Esophagus squamous epithelium (tissue), 5 donors: ENCODE results near the gene CPEB3. TPM values are rescaled to one million over a fixed set of nuclear protein-coding genes. Genes with fewer than 3 reads are reported as not detected.
"Not testable (repeated sequence)": the region's sequence is repeated elsewhere in the genome, so short reads cannot be mapped to it uniquely, and the experiment has no call there.

Source experiments
- DNase-seq: peaks from one replicate; lab custom pipeline; 2025; lab: John Stamatoyannopoulos, UW
- H3K27ac ChIP-seq, 4 donors: fragments of 200-600 bp; sonication (generic); one replicate each; pipeline ENCODE4 v1.5.1; 2016 to 2019; ENCODE audit warnings: mild to moderate bottlenecking in 1 of 4
- H3K27me3 ChIP-seq, 4 donors: fragments of 200-600 bp; sonication (generic); 1 replicate in 3 of 4; 2 replicates in 1 of 4; pipeline versions ENCODE4 v1.5.1 to v1.6.0; 2017 to 2021; ENCODE audit warnings: antibody characterized with exemption in 1 of 4
- H3K36me3 ChIP-seq, 3 donors: fragments of 200-600 bp; sonication (generic); one replicate each; pipeline ENCODE4 v1.5.1; 2016 to 2019
- H3K4me1 ChIP-seq, 3 donors: fragments of 200-600 bp; sonication (generic); one replicate each; pipeline ENCODE4 v1.5.1; 2017 to 2019
- H3K4me3 ChIP-seq, 4 donors: fragments of 200-600 bp; sonication (generic); 1 replicate in 3 of 4; 2 replicates in 1 of 4; pipeline ENCODE4 v1.5.1; 2016 to 2019; ENCODE audit warnings: mild to moderate bottlenecking in 2 of 4, moderate library complexity in 1 of 4
- H3K9me3 ChIP-seq, 3 donors: fragments of 200-600 bp; sonication (generic); one replicate each; pipeline ENCODE4 v1.5.1; 2016 to 2019
- CTCF ChIP-seq, 6 experiments: fragments of 450-650 bp in 4 of 6; fragments of 200-600 bp in 2 of 6; sonication (generic) in 2 of 6; IDR thresholded peaks; one replicate each; pipeline ENCODE4 v1.5.1; 2016 to 2019; ENCODE audit warnings: antibody characterized with exemption in 6 of 6, mild to moderate bottlenecking in 4 of 6, moderate library complexity in 4 of 6
- POLR2A ChIP-seq, 4 donors: fragments of 450-650 bp; IDR thresholded peaks; one replicate each; pipeline ENCODE4 v1.6.1; 2017; ENCODE audit warnings: antibody characterized with exemption in 4 of 4, mild to moderate bottlenecking in 4 of 4, moderate library complexity in 3 of 4
- WGBS, 2 donors: methylation state at CpG; one replicate each; pipeline ENCODE4 v1.1.5; 2018; 5-methylcytosine and 5-hydroxymethylcytosine counted together
- intact Hi-C: fragments of 100-400 bp; cut with DNase I; formaldehyde crosslinking; loops from one replicate; pipeline ENCODE4 v1.15.0; 2022
- total RNA-seq, 4 donors: library from RNA; depleted of rRNA; stranded (reverse); fragments of >200 nt; gene quantifications; one replicate each; pipeline ENCODE4 v1.1.0, GENCODE V29; 2016
- donor health status: DM: yes; HTN: yes; CAD: no.

Gene CPEB3
- 1 to 10 TPM; 5.5 to 8.8 (median 7.3) TPM for total RNA-seq

- Histone ChIP-seq H3K4me3 (peak within 1 kb of the TSS; percentile 82 to 100 (median 90)), H3K9me3 (no peaks in the 10 kb centered on the region), H3K4me1 (peaks cover 0 to 27% (median 0%) of the 10 kb centered on the region in 3 donors), H3K27ac (peak within 1 kb of the TSS; percentile 92 to 100 (median 96)), H3K27me3 (no peaks in the 10 kb centered on the region), H3K36me3 (peaks cover 0 to 21% (median 0%) of the 10 kb centered on the region in 3 donors)
- intact Hi-C loops = no loop called here
- 2% methylated on average over 8 of the region's 79 CpGs; no CpG with 5 or more reads in 1 of the 2 donors for WGBS, 2 donors
- peak in 3 of 4 donors; percentile 47 to 85 (median 65) for TF ChIP-seq POLR2A (IDR thresholded peaks at IDR 0.05)
- peak; percentile 35 to 93 (median 80) for TF ChIP-seq CTCF (IDR thresholded peaks at IDR 0.05)
- peak; percentile 74 for DNase-seq
Observed at GRCh38 chr10:92290837-92291615, at the start of gene CPEB3, which contains the start of gene MARCHF5. TSS of gene CPEB3 (minus strand) at chr10:92291078. CDS start at chr10:92240350, 50,728 bp downstream. TSS of gene MARCHF5 (plus strand) at chr10:92291167. CDS start at chr10:92291495, 328 bp downstream.

GRCh38 chr10:92329927-92330326 lies 39.0 kb upstream of the CPEB3 start:
- DNase-seq, H3K9me3 ChIP-seq, H3K4me3 ChIP-seq, H3K27me3 ChIP-seq, H3K36me3 ChIP-seq, intact Hi-C loops: not testable (repeated sequence)
- Histone ChIP-seq H3K27ac (peak overlapping the region; percentile 31 to 89 (median 80)), H3K4me1 (peaks cover 4 to 64% (median 9%) of the 10 kb centered on the region in 3 donors)
- WGBS, 2 donors = 56 to 62% methylated on average over 6 of the region's 6 CpGs

- Histone ChIP-seq H3K9me3 (no peaks in the 10 kb centered on the region), H3K36me3 (peaks cover 0 to 10% (median 0%) of the 10 kb centered on the region in 3 donors), H3K27me3 (no peaks in the 10 kb centered on the region), H3K27ac (peak overlapping the region in 3 of 4 donors; percentile 74 to 89 (median 86)), H3K4me3 (no peak overlapping the region), H3K4me1 (peaks cover 4 to 60% (median 9%) of the 10 kb centered on the region in 3 donors)
- TF ChIP-seq CTCF (IDR thresholded peaks at IDR 0.05) = no peak
- no peak for TF ChIP-seq POLR2A (IDR thresholded peaks at IDR 0.05)
- intact Hi-C loops = no loop called here
- DNase-seq = no peak
Observed at GRCh38 chr10:92328993-92329392, 38.1 kb upstream of the CPEB3 start.

- DNase-seq = no peak
- Histone ChIP-seq H3K27me3 (no peaks in the 10 kb centered on the region), H3K4me1 (peaks cover 4 to 60% (median 9%) of the 10 kb centered on the region in 3 donors), H3K27ac (peak overlapping the region in 3 of 4 donors; percentile 74 to 89 (median 86)), H3K9me3 (no peaks in the 10 kb centered on the region), H3K4me3 (no peak overlapping the region), H3K36me3 (peaks cover 0 to 15% (median 0%) of the 10 kb centered on the region in 3 donors)
- intact Hi-C loops = no loop called here
- TF ChIP-seq POLR2A (IDR thresholded peaks at IDR 0.05) = no peak
- TF ChIP-seq CTCF (IDR thresholded peaks at IDR 0.05) = no peak
- WGBS, 2 donors = 75 to 83% methylated on average over 3 of the region's 3 CpGs
Observed at GRCh38 chr10:92327445-92328433, 36.9 kb upstream of the CPEB3 start.

- H3K4me1 ChIP-seq = peaks cover 0 to 17% (median 3%) of the 10 kb centered on the region in 3 donors
- 78 to 90% methylated on average over 2 of the region's 2 CpGs for WGBS, 2 donors
- H3K36me3 ChIP-seq = peaks cover 0 to 44% (median 0%) of the 10 kb centered on the region in 3 donors
- H3K9me3 ChIP-seq = no peaks in the 10 kb centered on the region
- no peak overlapping the region for H3K27ac ChIP-seq
- no peaks in the 10 kb centered on the region for H3K27me3 ChIP-seq
- H3K4me3 ChIP-seq = no peak overlapping the region
- TF ChIP-seq POLR2A (IDR thresholded peaks at IDR 0.05) (no peak), CTCF (IDR thresholded peaks at IDR 0.05) (no peak)
- DNase-seq = no peak
- intact Hi-C loops = no loop called here
Observed at GRCh38 chr10:92323079-92323478, 32.2 kb upstream of the CPEB3 start.
